Fibroblast of pulmonary artery (primary cell): Measurements from ENCODE around the gene DNM1L.

Experiments
- DNase-seq: peaks from one replicate; pipeline ENCODE4 v3.0.0-alpha.2; 2010; ENCODE audit warnings: low read depth
- H3K4me3 ChIP-seq: replicated peaks from 2 replicates; pipeline ENCODE4 v1.5.1; 2011; ENCODE audit warnings: low read depth, mild to moderate bottlenecking, control low read depth, low read length, moderate library complexity
- CTCF ChIP-seq: IDR thresholded peaks from 2 replicates; pipeline ENCODE4 v1.5.1; 2011; ENCODE audit warnings: mild to moderate bottlenecking, control low read depth, low read length, inconsistent platforms; ENCODE audit errors: missing control alignments

The DNM1L gene

GRCh38 chr12:32651956-32652210 is 27.2 kb upstream of the DNM1L start:
- H3K4me3 ChIP-seq = no peak overlapping the region
- DNase-seq = no peak
- TF ChIP-seq CTCF = no peak

- TF ChIP-seq CTCF = no peak
- DNase-seq = no peak
- no peak overlapping the region for H3K4me3 ChIP-seq
Observed at GRCh38 chr12:32659908-32660440, 19.1 kb upstream of the DNM1L start.

GRCh38 chr12:32661706-32662105 is 17.4 kb upstream of the DNM1L start:
- no peak for TF ChIP-seq CTCF
- H3K4me3 ChIP-seq = no peak overlapping the region
- no peak for DNase-seq

GRCh38 chr12:32662665-32663064 is 16.4 kb upstream of the DNM1L start:
- no peak overlapping the region for H3K4me3 ChIP-seq
- DNase-seq = no peak
- no peak for TF ChIP-seq CTCF

GRCh38 chr12:32666018-32666417 is 13.1 kb upstream of the DNM1L start:
- no peak overlapping the region for H3K4me3 ChIP-seq
- no peak for DNase-seq
- TF ChIP-seq CTCF = no peak

GRCh38 chr12:32669584-32669983 is 9.5 kb upstream of the DNM1L start:
- DNase-seq = no peak
- TF ChIP-seq CTCF = no peak
- no peak overlapping the region for H3K4me3 ChIP-seq

- no peak overlapping the region for H3K4me3 ChIP-seq
- TF ChIP-seq CTCF = peak; percentile 70
- peak; percentile 87 for DNase-seq
Observed at GRCh38 chr12:32671930-32672780, 6.9 kb upstream of the DNM1L start.
